BLaER1 treated with 17β-estradiol and CSF1 and Interleukin-3, amounts not matched to agents 10 nM and 100 nM (cell line): ENCODE data around the gene CHURC1.

Source experiments
- H3K27ac ChIP-seq, 11 experiments: shearing (Covaris generic); formaldehyde crosslinking; 2 replicates each; pipeline ENCODE4 v1.8.1; 2022
- H3K27me3 ChIP-seq, 11 experiments: shearing (Covaris generic); formaldehyde crosslinking; 2 replicates each; pipeline ENCODE4 v1.8.1; 2022
- H3K36me3 ChIP-seq, 11 experiments: shearing (Covaris generic); formaldehyde crosslinking; 2 replicates each; pipeline ENCODE4 v1.8.1; 2022
- H3K4me1 ChIP-seq, 10 experiments: shearing (Covaris generic); formaldehyde crosslinking; 2 replicates each; pipeline ENCODE4 v1.8.1; 2022
- H3K4me2 ChIP-seq, 11 experiments: shearing (Covaris generic); formaldehyde crosslinking; 2 replicates each; pipeline ENCODE4 v1.8.1; 2022
- H3K4me3 ChIP-seq, 10 experiments: shearing (Covaris generic); formaldehyde crosslinking; 2 replicates each; pipeline ENCODE4 v1.8.1; 2022
- H3K9ac ChIP-seq, 11 experiments: shearing (Covaris generic); formaldehyde crosslinking; 2 replicates each; pipeline ENCODE4 v1.8.1; 2022
- H3K9me3 ChIP-seq, 11 experiments: shearing (Covaris generic); formaldehyde crosslinking; replicated peaks in 1 of 11; 2 replicates each; pipeline ENCODE4 v1.8.1; 2022
- H4K20me1 ChIP-seq, 11 experiments: shearing (Covaris generic); formaldehyde crosslinking; 2 replicates each; pipeline ENCODE4 v1.8.1; 2022
- Cebpa-rat ChIP-seq, 11 experiments: shearing (Covaris generic); IDR thresholded peaks; 2 replicates each; pipeline ENCODE4 v1.8.1; 2022

CHURC1 gene

GRCh38 chr14:64914237-64915028 is at the start of gene CHURC1:
Gene CHURC1, plus strand, starts transcription at chr14:64914455. Its CDS starts 41 bp downstream, at chr14:64914496.
- Histone ChIP-seq H3K9ac (peak within 1 kb of the TSS; percentile 97 to 99 (median 98)), H3K36me3 (peaks cover 6 to 36% (median 22%) of the 10 kb centered on the region in 11 experiments; a peak in 20 of 22 replicates), H3K4me2 (peak within 1 kb of the TSS; percentile 89 to 99 (median 95)), H3K27me3 (no peaks in the 10 kb centered on the region), H3K4me3 (peak within 1 kb of the TSS; percentile 81 to 99 (median 91)), H4K20me1 (peaks cover 0 to 33% (median 8%) of the 10 kb centered on the region in 11 experiments; a peak in 13 of 22 replicates), H3K9me3 (peaks cover 0 to 14% (median 9%) of the 10 kb centered on the region in 11 experiments; a peak in 14 of 22 replicates), H3K4me1 (peaks cover 12 to 35% (median 19%) of the 10 kb centered on the region in 10 experiments), H3K27ac (peak within 1 kb of the TSS; percentile 98 to 100 (median 99))
- TF ChIP-seq Cebpa-rat (IDR thresholded peaks at IDR 0.05): no peak

GRCh38 chr14:64865109-64865508 is 49.1 kb upstream of the CHURC1 start:
- H3K4me3 ChIP-seq: no peak overlapping the region
- no peaks in the 10 kb centered on the region for H3K36me3 ChIP-seq
- no peak overlapping the region for H3K4me2 ChIP-seq
- H4K20me1 ChIP-seq: no peaks in the 10 kb centered on the region
- H3K9ac ChIP-seq: no peak overlapping the region
- no peak overlapping the region for H3K27ac ChIP-seq
- TF ChIP-seq Cebpa-rat (IDR thresholded peaks at IDR 0.05): no peak
- H3K4me1 ChIP-seq: peaks cover 0 to 6% (median 0%) of the 10 kb centered on the region in 10 experiments; a peak in 3 of 20 replicates
- H3K9me3 ChIP-seq: no peaks in the 10 kb centered on the region
- H3K27me3 ChIP-seq: no peaks in the 10 kb centered on the region

- Histone ChIP-seq H3K9me3 (no peaks in the 10 kb centered on the region), H3K4me1 (peaks cover 0 to 9% (median 0%) of the 10 kb centered on the region in 10 experiments; a peak in 4 of 20 replicates), H3K4me3 (no peak overlapping the region), H3K27ac (no peak overlapping the region), H3K27me3 (no peaks in the 10 kb centered on the region), H4K20me1 (no peaks in the 10 kb centered on the region), H3K9ac (no peak overlapping the region), H3K4me2 (no peak overlapping the region), H3K36me3 (no peaks in the 10 kb centered on the region)
- TF ChIP-seq Cebpa-rat (IDR thresholded peaks at IDR 0.05): no peak
Observed at GRCh38 chr14:64865992-64866391, 48.3 kb upstream of the CHURC1 start.

DNA sequence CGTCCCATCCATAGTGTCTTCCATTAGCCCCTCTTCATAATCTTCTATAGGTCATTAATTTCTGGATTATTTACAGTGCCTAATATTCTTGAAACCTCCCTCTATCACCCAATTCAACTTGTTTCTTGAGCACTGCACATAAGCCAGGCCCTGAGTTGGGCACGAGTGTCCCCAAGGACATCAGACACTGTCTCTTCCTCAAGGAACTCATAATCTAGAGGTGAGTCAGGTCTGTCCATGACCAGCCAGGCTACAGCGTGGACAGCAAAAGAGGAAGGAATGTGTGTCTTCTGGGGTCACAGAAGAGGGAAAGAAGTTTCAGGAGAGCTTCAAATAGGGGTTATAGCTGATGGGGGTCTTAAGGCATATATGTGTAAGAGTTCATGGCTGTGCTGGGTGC is 47.1 kb upstream of the CHURC1 start:
- H3K9ac ChIP-seq: no peak overlapping the region
- H3K27ac ChIP-seq: no peak overlapping the region
- H3K4me3 ChIP-seq: no peak overlapping the region
- no peaks in the 10 kb centered on the region for H3K27me3 ChIP-seq
- H3K9me3 ChIP-seq: peaks cover 0 to 2% (median under 1%) of the 10 kb centered on the region in 11 experiments; a peak in 8 of 22 replicates
- no peaks in the 10 kb centered on the region for H4K20me1 ChIP-seq
- no peak for TF ChIP-seq Cebpa-rat (IDR thresholded peaks at IDR 0.05)
- H3K36me3 ChIP-seq: no peaks in the 10 kb centered on the region
- H3K4me1 ChIP-seq: peaks cover 0 to 9% (median 0%) of the 10 kb centered on the region in 10 experiments; a peak in 4 of 20 replicates
- no peak overlapping the region for H3K4me2 ChIP-seq

DNA sequence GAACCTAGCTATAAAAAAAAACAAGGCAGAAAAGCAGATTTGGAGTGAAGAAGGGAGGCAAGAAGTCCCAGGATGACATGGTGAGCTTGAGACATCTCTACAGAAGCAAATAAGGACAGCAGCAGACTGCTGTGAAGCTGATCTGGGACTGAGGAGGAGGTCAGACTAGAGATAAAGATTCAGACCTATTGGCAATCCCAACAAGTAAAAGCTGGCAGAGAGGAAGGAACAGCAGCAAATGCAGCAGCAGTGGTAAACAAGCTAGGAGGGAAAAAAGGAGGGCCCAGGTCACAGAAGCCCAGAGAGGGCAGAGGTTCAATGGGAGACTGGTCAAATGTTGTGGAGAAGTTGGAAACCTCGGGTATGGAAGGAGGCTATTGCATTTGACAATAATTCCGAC is 45.9 kb upstream of the CHURC1 start:
- Histone ChIP-seq H3K4me2 (no peak overlapping the region), H3K27me3 (no peaks in the 10 kb centered on the region), H3K4me1 (peaks cover 0 to 9% (median 0%) of the 10 kb centered on the region in 10 experiments; a peak in 4 of 20 replicates), H3K36me3 (no peaks in the 10 kb centered on the region), H3K4me3 (no peak overlapping the region), H3K27ac (no peak overlapping the region), H3K9me3 (peaks cover 0 to 11% (median 8%) of the 10 kb centered on the region in 11 experiments; a peak in 16 of 22 replicates), H3K9ac (no peak overlapping the region), H4K20me1 (no peaks in the 10 kb centered on the region)
- TF ChIP-seq Cebpa-rat (IDR thresholded peaks at IDR 0.05): no peak

DNA sequence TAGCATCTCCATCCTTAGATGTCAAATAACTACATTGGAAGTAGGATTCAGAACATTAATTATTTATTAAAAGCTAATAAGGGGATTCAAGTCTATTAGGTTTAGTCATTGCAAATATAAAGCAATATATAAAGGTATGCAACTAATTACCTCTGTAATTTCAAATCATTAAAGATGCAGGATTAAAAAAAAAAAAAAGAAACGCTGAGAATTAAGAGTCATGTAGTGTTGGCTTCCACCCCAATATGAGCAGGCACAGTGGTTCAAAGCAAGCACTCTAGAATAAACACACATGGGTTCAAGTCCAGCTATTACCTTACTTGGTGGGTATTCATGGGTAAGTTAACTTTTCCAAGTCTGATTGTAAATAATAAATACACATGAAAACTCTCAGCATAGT is 45.4 kb upstream of the CHURC1 start:
- H3K4me3 ChIP-seq: no peak overlapping the region
- peaks cover 0 to 11% (median 8%) of the 10 kb centered on the region in 11 experiments; a peak in 16 of 22 replicates for H3K9me3 ChIP-seq
- H3K27ac ChIP-seq: no peak overlapping the region
- H3K9ac ChIP-seq: no peak overlapping the region
- H3K4me1 ChIP-seq: peaks cover 0 to 9% (median 0%) of the 10 kb centered on the region in 10 experiments; a peak in 4 of 20 replicates
- no peak overlapping the region for H3K4me2 ChIP-seq
- no peak for TF ChIP-seq Cebpa-rat (IDR thresholded peaks at IDR 0.05)
- no peaks in the 10 kb centered on the region for H3K36me3 ChIP-seq
- no peaks in the 10 kb centered on the region for H4K20me1 ChIP-seq
- no peaks in the 10 kb centered on the region for H3K27me3 ChIP-seq

- Histone ChIP-seq H3K27ac (no peak overlapping the region), H3K4me1 (peaks cover 0 to 9% (median 0%) of the 10 kb centered on the region in 10 experiments; a peak in 4 of 20 replicates), H3K9me3 (peaks cover 0 to 11% (median 8%) of the 10 kb centered on the region in 11 experiments; a peak in 16 of 22 replicates), H4K20me1 (no peaks in the 10 kb centered on the region), H3K4me3 (no peak overlapping the region), H3K36me3 (no peaks in the 10 kb centered on the region), H3K9ac (no peak overlapping the region), H3K4me2 (peak overlapping the region in 1 of 11 experiments; percentile 4; a peak in 1 of 22 replicates), H3K27me3 (no peaks in the 10 kb centered on the region)
- TF ChIP-seq Cebpa-rat (IDR thresholded peaks at IDR 0.05): no peak
Observed at GRCh38 chr14:64870160-64870559, 44.1 kb upstream of the CHURC1 start.

DNA sequence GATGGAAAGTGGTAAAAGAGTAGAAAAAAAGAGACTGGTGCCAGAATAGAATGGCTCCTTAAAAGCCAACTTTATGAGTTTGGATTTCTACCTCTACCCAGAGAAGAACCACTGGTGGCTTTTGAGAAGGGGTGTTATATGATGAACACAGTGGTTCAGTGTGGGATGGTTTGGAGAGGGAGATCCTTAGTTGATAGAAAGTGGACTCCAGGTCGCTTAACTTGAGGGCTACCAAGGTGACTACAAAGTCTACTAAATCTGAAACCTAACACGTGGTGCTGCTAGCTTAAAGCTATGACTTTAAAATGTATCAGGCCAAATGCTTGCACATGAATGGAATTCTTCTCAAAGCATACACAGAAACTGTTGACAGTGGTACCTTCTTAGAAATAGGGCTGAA is 42.9 kb upstream of the CHURC1 start:
- H3K27me3 ChIP-seq: 0 out of 22 replicates have a peak, but pooled peaks cover 0 to under 1% (median 0%) of the 10 kb centered on the region in 11 experiments
- no peak for TF ChIP-seq Cebpa-rat (IDR thresholded peaks at IDR 0.05)

GRCh38 chr14:64873506-64874219 is 40.6 kb upstream of the CHURC1 start:
- H3K4me1 ChIP-seq: peaks cover 0 to 9% (median 0%) of the 10 kb centered on the region in 10 experiments; a peak in 4 of 20 replicates
- 0 out of 22 replicates have a peak, but pooled peaks cover 0 to under 1% (median 0%) of the 10 kb centered on the region in 11 experiments for H4K20me1 ChIP-seq
- H3K9me3 ChIP-seq: peaks cover 0 to 11% (median 8%) of the 10 kb centered on the region in 11 experiments; a peak in 16 of 22 replicates
- no peak overlapping the region for H3K4me2 ChIP-seq
- H3K27me3 ChIP-seq: peaks cover 11 to 22% (median 15%) of the 10 kb centered on the region in 11 experiments
- H3K27ac ChIP-seq: no peak overlapping the region
- H3K9ac ChIP-seq: no peak overlapping the region
- no peak for TF ChIP-seq Cebpa-rat (IDR thresholded peaks at IDR 0.05)
- H3K4me3 ChIP-seq: no peak overlapping the region
- H3K36me3 ChIP-seq: no peaks in the 10 kb centered on the region

More for the DNA sequence above, 42.9 kb upstream of the CHURC1 start:
- no peak overlapping the region for H3K4me2 ChIP-seq
- H3K36me3 ChIP-seq: no peaks in the 10 kb centered on the region
- H3K4me1 ChIP-seq: peaks cover 0 to 9% (median 0%) of the 10 kb centered on the region in 10 experiments; a peak in 4 of 20 replicates
- H4K20me1 ChIP-seq: no peaks in the 10 kb centered on the region
- no peak overlapping the region for H3K4me3 ChIP-seq
- H3K27ac ChIP-seq: no peak overlapping the region
- H3K9me3 ChIP-seq: peaks cover 0 to 11% (median 8%) of the 10 kb centered on the region in 11 experiments; a peak in 16 of 22 replicates
- no peak overlapping the region for H3K9ac ChIP-seq
